ENCODE results near the gene VSX2. TPM values are rescaled to one million over a fixed set of nuclear protein-coding genes. Genes with fewer than 3 reads are reported as not detected.

VSX2 gene
- total RNA-seq, 1 experiment from 2014 or later, result not detected

DNA sequence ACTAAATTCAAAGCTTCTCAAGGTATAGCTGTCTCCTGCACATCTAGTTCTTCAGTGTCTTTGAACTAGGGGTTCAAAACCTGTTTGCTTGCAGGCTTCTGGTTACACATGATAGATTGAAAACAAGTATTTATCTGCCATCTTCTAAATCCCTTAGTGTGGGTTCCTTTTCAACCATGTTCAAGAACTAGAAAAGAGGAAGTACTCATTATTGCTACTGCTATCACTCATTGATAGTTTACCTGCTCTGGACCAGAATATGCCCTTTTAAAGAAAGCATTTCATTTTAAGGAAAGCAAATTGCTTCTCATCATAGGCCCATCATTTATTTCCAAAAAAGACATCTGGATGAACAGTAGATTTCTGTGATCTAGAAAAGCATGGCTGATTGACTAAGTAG is 37.1 kb upstream of the VSX2 start:
- Histone ChIP-seq H3K14ac (ENCODE audit: insufficient read depth, low read length) (no peak overlapping the region), H3K27me3 (ENCODE audit: insufficient read depth, low read length) (no peaks in the 10 kb centered on the region), H2BK20ac (ENCODE audit: low read depth, low read length, poor library complexity, severe bottlenecking) (no peak overlapping the region), H3K23me2 (ENCODE audit: insufficient read length, low read depth, low read length, poor library complexity, severe bottlenecking) (no peaks in the 10 kb centered on the region), H3K27ac (ENCODE audit: insufficient read length, low read depth, low read length) (no peak overlapping the region), H4K20me1 (ENCODE audit: control insufficient read depth, insufficient read depth, insufficient read length) (no peaks in the 10 kb centered on the region), H3K4me1 (ENCODE audit: insufficient read depth, low read length) (no peaks in the 10 kb centered on the region), H2BK12ac (ENCODE audit: insufficient read length, low read depth, low read length) (no peak overlapping the region), H3K79me1 (ENCODE audit: insufficient read depth, low read depth, low read length, poor library complexity, severe bottlenecking) (no peaks in the 10 kb centered on the region), H3K4me2 (ENCODE audit: insufficient read depth, insufficient read length, low read length) (no peak overlapping the region), H3T11ph (ENCODE audit: low read length) (no peak overlapping the region), H2AFZ (ENCODE audit: low read length) (no peak overlapping the region), H2AK5ac (ENCODE audit: insufficient read length, low read length) (no peak overlapping the region), H3K18ac (ENCODE audit: insufficient read length, low read depth, low read length) (no peak overlapping the region), H3K23ac (ENCODE audit: insufficient read length, low read depth, low read length) (no peak overlapping the region), H3K9ac (ENCODE audit: extremely low read depth, insufficient read length, low read length) (no peak overlapping the region), H3K4ac (ENCODE audit: low read depth, low read length) (no peak overlapping the region), H2BK120ac (ENCODE audit: low read depth, low read length, poor library complexity, severe bottlenecking) (no peak overlapping the region), H4K5ac (ENCODE audit: insufficient read length, low read depth, low read length) (no peak overlapping the region), H3K56ac (ENCODE audit: insufficient read length, low read depth, low read length) (no peak overlapping the region), H4K91ac (ENCODE audit: insufficient read length, low read depth, low read length) (no peak overlapping the region), H4K8ac (replicated peaks; ENCODE audit: insufficient read length, low read depth, low read length) (no peak overlapping the region), H3K79me2 (ENCODE audit: insufficient read depth, low read length) (no peaks in the 10 kb centered on the region), H2BK5ac (ENCODE audit: insufficient read length, low read length) (no peak overlapping the region), H2BK15ac (ENCODE audit: low read depth, low read length) (no peak overlapping the region), H3K9me3 (ENCODE audit: control insufficient read depth, low read depth, low read length) (no peaks in the 10 kb centered on the region)
- no peak for DNase-seq
- no peaks in the 10 kb centered on the region; a peak in 1 of 4 replicates for H3K4me1 Mint-ChIP-seq
- H3K27ac Mint-ChIP-seq, result no peak overlapping the region
- H3K4me3 Mint-ChIP-seq, result no peak overlapping the region
- no peaks in the 10 kb centered on the region for H3K27me3 Mint-ChIP-seq (ENCODE audit: low read depth)
- no peak for TF ChIP-seq CTCF (conservative IDR thresholded peaks at IDR 0.05)
- H3K9me3 Mint-ChIP-seq, result no peaks in the 10 kb centered on the region
- H3K36me3 Mint-ChIP-seq (ENCODE audit: insufficient read depth in 1 of 3, low read depth in 3 of 3), result peaks cover 2 to 21% (median 8%) of the 10 kb centered on the region in 3 experiments; a peak in 5 of 7 replicates

Measured in H9 (cell line).